ENCODE data around the gene TAC4.
"Not testable (repeated sequence)": the region's sequence is repeated elsewhere in the genome, so short reads cannot be mapped to it uniquely, and the experiment has no call there.

The TAC4 gene

GRCh38 chr17:49836111-49837030, 11.5 kb downstream of the TAC4 start:
- no peak overlapping the region for H3K4me3 ChIP-seq (ENCODE audit: low read depth, low read length)
- no peak for TF ChIP-seq CTCF (IDR thresholded peaks at IDR 0.05; ENCODE audit: borderline replicate concordance, insufficient read depth, low read depth, low read length)

- no peak overlapping the region for H3K4me3 ChIP-seq (ENCODE audit: low read depth, low read length)
- TF ChIP-seq CTCF (IDR thresholded peaks at IDR 0.05; ENCODE audit: borderline replicate concordance, insufficient read depth, low read depth, low read length) = no peak
These were observed 12.4 kb downstream of the TAC4 start for GRCh38 chr17:49835472-49835871.

- no peak overlapping the region for H3K4me3 ChIP-seq (ENCODE audit: low read depth, low read length)
- no peak for TF ChIP-seq CTCF (IDR thresholded peaks at IDR 0.05; ENCODE audit: borderline replicate concordance, insufficient read depth, low read depth, low read length)
These were observed 13.6 kb downstream of the TAC4 start for GRCh38 chr17:49834118-49834743.

DNA sequence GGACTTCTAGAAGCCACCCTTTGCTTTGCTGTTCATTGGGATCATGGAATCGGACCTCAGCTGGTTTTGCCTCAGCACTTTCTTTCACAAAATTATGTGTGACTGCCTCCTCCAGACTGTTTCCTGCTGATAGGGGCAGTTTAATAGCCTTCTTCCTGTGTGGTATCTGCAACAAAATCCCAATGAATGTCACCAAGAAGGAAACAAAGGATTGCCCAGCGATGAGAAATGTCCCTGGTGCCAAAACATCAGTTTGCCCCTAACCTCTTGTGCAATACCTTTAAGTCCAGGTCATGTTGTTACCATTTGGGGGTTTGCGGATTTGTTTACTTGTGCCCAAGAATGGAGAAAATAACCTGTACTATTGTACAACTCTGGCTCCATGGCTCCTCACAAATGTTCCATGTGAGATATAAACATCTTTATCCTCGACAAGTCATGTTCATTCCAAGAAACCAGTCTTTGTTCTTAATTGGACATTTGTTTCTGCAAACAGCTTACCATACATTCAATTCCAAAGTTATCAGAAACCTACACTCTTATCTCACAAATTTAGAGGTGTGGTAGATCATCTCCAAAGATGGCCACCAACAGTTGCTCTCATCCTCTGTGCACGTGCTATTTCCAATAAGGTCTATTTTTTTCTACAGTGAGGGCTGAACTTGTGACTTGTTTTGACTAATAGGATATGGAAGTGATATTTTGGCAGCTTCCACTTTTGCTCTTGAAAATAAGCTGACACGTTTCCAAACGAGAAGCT, 14.8 kb downstream of the TAC4 start:
- no peak overlapping the region for H3K4me3 ChIP-seq (ENCODE audit: low read depth, low read length)
- no peak for TF ChIP-seq CTCF (IDR thresholded peaks at IDR 0.05; ENCODE audit: borderline replicate concordance, insufficient read depth, low read depth, low read length)

DNA sequence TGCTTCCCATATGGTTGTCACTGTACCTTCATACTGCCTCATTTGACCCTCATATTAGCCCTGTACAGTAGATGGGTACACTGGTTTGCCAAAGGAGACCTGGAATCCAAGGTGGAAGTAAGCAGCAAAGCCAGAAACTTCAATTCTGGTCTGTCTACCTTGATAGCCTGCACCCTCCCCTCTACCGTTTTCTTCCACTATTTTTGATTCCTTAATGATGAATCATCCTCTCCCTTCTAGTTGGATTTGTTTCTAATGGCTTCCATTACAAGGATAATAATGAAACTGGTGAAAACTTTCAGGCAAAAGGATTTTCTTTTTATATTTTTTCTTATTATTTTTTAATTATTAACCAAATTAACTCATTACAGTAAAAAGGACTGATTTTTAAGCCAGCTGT, 17.3 kb downstream of the TAC4 start:
- H3K4me3 ChIP-seq (ENCODE audit: low read depth, low read length) = no peak overlapping the region
- TF ChIP-seq CTCF (IDR thresholded peaks at IDR 0.05; ENCODE audit: borderline replicate concordance, insufficient read depth, low read depth, low read length) = no peak

DNA sequence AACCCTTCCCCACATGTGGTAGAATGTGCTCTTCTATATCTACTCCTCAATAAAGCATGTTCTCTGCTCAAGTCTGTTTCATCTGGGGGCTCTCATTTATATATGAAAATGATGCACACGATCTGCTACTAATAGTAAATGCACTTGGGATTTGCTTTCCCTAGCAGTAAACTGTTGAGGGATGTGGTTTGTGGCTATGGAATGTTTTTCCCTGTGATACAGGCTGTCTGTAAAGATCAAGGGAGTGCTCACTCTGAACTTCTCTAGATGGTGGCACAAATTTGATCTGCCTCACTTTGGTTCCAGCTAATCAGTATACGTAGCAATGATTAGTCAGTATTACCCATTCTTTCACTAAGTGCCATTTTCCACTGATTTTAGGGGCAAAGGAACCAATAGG, 18.8 kb downstream of the TAC4 start:
- no peak for TF ChIP-seq CTCF (IDR thresholded peaks at IDR 0.05; ENCODE audit: borderline replicate concordance, insufficient read depth, low read depth, low read length)
- no peak overlapping the region for H3K4me3 ChIP-seq (ENCODE audit: low read depth, low read length)

DNA sequence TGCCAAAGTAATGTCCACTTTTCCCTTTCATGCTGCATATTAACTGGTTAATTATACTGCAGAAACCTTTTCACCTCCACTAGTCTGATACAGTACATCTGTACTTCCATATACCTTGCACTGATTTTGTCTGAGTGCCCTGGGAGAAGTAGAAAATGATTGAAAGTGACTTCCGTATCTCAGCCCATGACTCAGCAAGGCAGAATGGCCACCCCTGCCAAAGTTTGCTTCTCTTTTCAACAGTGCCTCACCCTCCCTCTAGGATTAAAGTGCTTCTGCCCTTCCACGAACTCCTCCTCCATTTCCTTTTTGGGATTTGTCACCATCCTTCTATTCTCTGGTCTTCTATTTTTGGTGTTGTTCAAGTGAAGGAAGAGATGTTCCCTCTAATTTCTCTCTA, 19.5 kb downstream of the TAC4 start:
- H3K4me3 ChIP-seq (ENCODE audit: low read depth, low read length) = not testable (repeated sequence)
